OCI-LY7 (cell line): ENCODE results near the gene AGO1.

Experiments used
- CTCF ChIP-seq: fragments of 200-600 bp; sonication (generic); conservative IDR thresholded peaks from 2 replicates; pipeline ENCODE4 v1.5.1; 2014; ENCODE audit warnings: mild to moderate bottlenecking, antibody characterized with exemption, low read length, moderate library complexity, mixed read lengths
- EZH2phosphoT487 ChIP-seq: fragments of 200-600 bp; sonication (generic); IDR thresholded peaks from 2 replicates; pipeline ENCODE4 v1.6.1; 2018; ENCODE audit warnings: low read depth, borderline replicate concordance, mild to moderate bottlenecking, mixed run types, antibody characterized with exemption, low read length, moderate library complexity, mixed read lengths

DNA sequence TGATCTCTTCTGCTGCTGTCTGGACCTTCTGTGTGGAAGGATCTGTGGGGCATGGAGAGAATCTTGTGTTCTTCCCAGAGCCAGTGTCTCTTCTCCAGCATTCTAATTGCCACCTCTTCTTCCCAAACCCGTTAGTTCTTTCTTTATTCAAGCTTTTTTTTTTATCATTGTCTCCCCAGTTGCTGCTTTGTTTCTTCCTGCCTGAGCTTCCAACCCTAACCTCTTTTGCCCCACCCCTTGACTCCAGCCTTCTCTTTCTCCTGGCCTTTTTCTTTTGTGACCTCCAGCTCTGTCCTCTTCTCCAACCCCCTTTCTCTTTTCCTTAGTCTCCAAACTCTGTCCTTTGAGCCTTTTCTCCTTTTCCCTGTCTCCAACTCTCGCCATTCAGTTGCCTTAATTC, 4.5 kb downstream of the AGO1 start:
- TF ChIP-seq CTCF, result no peak
- TF ChIP-seq EZH2phosphoT487, result no peak
